Measurements from ENCODE around the gene CTRB2.

- TF ChIP-seq CTCF (tag by site-specific recombination; IDR thresholded peaks at IDR 0.05) (no peak), ZNF704 (tag by site-specific recombination; IDR thresholded peaks at IDR 0.05) (no peak)
- TF ChIP-seq, protein P1, sequence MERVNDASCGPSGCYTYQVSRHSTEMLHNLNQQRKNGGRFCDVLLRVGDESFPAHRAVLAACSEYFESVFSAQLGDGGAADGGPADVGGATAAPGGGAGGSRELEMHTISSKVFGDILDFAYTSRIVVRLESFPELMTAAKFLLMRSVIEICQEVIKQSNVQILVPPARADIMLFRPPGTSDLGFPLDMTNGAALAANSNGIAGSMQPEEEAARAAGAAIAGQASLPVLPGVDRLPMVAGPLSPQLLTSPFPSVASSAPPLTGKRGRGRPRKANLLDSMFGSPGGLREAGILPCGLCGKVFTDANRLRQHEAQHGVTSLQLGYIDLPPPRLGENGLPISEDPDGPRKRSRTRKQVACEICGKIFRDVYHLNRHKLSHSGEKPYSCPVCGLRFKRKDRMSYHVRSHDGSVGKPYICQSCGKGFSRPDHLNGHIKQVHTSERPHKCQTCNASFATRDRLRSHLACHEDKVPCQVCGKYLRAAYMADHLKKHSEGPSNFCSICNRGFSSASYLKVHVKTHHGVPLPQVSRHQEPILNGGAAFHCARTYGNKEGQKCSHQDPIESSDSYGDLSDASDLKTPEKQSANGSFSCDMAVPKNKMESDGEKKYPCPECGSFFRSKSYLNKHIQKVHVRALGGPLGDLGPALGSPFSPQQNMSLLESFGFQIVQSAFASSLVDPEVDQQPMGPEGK (tag by site-specific recombination; IDR thresholded peaks at IDR 0.05): no peak
Measured at GRCh38 chr16:75197522-75198134, 9.3 kb downstream of the CTRB2 start.

All from HEK293 (cell line).